Measurements from ENCODE around the gene CLCN2. TPM values are rescaled to one million over a fixed set of nuclear protein-coding genes. Genes with fewer than 3 reads are reported as not detected.
A peak's percentile ranks its signal among the peaks of the same experiment; 100 is the strongest.

CLCN2 gene
- total RNA-seq, 1 experiment from 2014 or later = 13.0 TPM

GRCh38 chr3:184314700-184315542, 46.5 kb downstream of the CLCN2 start:
- ChIA-PET POLR2A (ENCODE audit: unreplicated experiment) (interaction anchor here (0.5 kb wide), 1 partner anchor 36 kb away, joined by 19 read pairs; no protein-coding TSS in a partner anchor), CTCF (no interaction called here)
- Histone ChIP-seq H3F3A (ENCODE audit: low read length, unreplicated experiment) (peaks cover 8% of the 10 kb centered on the region), H2AFZ (ENCODE audit: low read length) (no peak overlapping the region), H3K4me3 (ENCODE audit: low read length) (peak overlapping the region; percentile 100), H3K36me3 (ENCODE audit: low read depth, low read length) (peaks cover 25% of the 10 kb centered on the region), H3K4me1 (ENCODE audit: insufficient read depth, low read length) (peaks cover 36% of the 10 kb centered on the region), H3K9me2 (replicated peaks; ENCODE audit: low read length) (no peaks in the 10 kb centered on the region), H3K27ac (ENCODE audit: low read length) (peak overlapping the region; percentile 90), H3K27me3 (ENCODE audit: low read length) (no peaks in the 10 kb centered on the region), H3K9me3 (ENCODE audit: low read length) (no peaks in the 10 kb centered on the region), H3K79me2 (ENCODE audit: low read length) (peaks cover 52% of the 10 kb centered on the region), H3K4me2 (ENCODE audit: low read length) (peak overlapping the region; percentile 96), H4K20me1 (ENCODE audit: low read length) (peaks cover 46% of the 10 kb centered on the region), H3K9ac (ENCODE audit: low read length) (peak overlapping the region; percentile 100)
- DNase-seq (peak; percentile 61), ATAC-seq (peak; percentile 44)
- TF ChIP-seq CTCF (conservative IDR thresholded peaks at IDR 0.05; ENCODE audit: low read depth, low read length) (no peak), EZH2phosphoT487 (IDR thresholded peaks at IDR 0.05; ENCODE audit: borderline replicate concordance, low read length) (no peak), EZH2 (IDR thresholded peaks at IDR 0.05; ENCODE audit: low read length, unreplicated experiment) (no peak)
- intact Hi-C loops (cut with micrococcal nuclease) = loop anchor here (1.0 to 5.0 kb wide), 3 partner anchors 16 to 32 kb away; partner anchors contain the start of gene PSMD2
- no TSS peak for BruUV-seq (replicated peaks)

DNA sequence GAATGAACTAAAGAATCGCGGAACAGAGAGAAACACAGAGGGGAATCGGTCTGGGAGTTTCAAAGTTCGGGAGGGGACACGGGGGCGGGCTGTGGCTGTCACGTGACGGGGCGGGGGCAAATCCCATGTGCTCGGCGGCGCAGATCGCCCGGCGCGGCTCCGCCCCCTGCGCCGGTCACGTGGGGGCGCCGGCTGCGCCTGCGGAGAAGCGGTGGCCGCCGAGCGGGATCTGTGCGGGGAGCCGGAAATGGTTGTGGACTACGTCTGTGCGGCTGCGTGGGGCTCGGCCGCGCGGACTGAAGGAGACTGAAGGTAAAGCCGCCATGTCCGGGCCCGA, 47.1 kb downstream of the CLCN2 start, which contains the start of gene EIF4G1:
EIF4G1 (plus strand) TSS at position 244 of the 337 bp plus-strand sequence. CDS start 1,191 bp downstream, outside the sequence.
- peak; percentile 72 for ATAC-seq
- Histone ChIP-seq H3K9ac (ENCODE audit: low read length) (peak within 1 kb of the TSS; percentile 100), H2AFZ (ENCODE audit: low read length) (peak within 1 kb of the TSS; percentile 84), H3K9me2 (replicated peaks; ENCODE audit: low read length) (no peaks in the 10 kb centered on the region), H3F3A (ENCODE audit: low read length, unreplicated experiment) (peaks cover 8% of the 10 kb centered on the region), H3K79me2 (ENCODE audit: low read length) (peaks cover 47% of the 10 kb centered on the region), H3K4me3 (ENCODE audit: low read length) (peak within 1 kb of the TSS; percentile 100), H3K4me1 (ENCODE audit: insufficient read depth, low read length) (peaks cover 30% of the 10 kb centered on the region), H3K9me3 (ENCODE audit: low read length) (no peaks in the 10 kb centered on the region), H4K20me1 (ENCODE audit: low read length) (peaks cover 41% of the 10 kb centered on the region), H3K27me3 (ENCODE audit: low read length) (no peaks in the 10 kb centered on the region), H3K27ac (ENCODE audit: low read length) (peak within 1 kb of the TSS; percentile 90), H3K4me2 (ENCODE audit: low read length) (peak within 1 kb of the TSS; percentile 96), H3K36me3 (ENCODE audit: low read depth, low read length) (peaks cover 25% of the 10 kb centered on the region)
- DNase-seq = peak; percentile 95
- intact Hi-C loops (cut with micrococcal nuclease) = loop anchor here (1.0 to 5.0 kb wide), 3 partner anchors 15 to 33 kb away; partner anchors contain the start of gene PSMD2
- no TSS peak for BruUV-seq (replicated peaks)
- TF ChIP-seq EZH2 (IDR thresholded peaks at IDR 0.05; ENCODE audit: low read length, unreplicated experiment) (no peak), EZH2phosphoT487 (IDR thresholded peaks at IDR 0.05; ENCODE audit: borderline replicate concordance, low read length) (no peak), CTCF (conservative IDR thresholded peaks at IDR 0.05; ENCODE audit: low read depth, low read length) (no peak)
- CTCF ChIA-PET = no interaction called here
- POLR2A ChIA-PET (ENCODE audit: unreplicated experiment) = no interaction called here

Data from PC-3 (cell line).